MM.1S (cell line): ENCODE measurements around the gene PARP6.

Experiments
- DNase-seq: peaks from one replicate; pipeline ENCODE4 v3.0.0-alpha.2; 2015
- H2AFZ ChIP-seq: fragments of 300-600 bp; sonication (generic); 2 replicates; pipeline ENCODE4 v1.6.0; 2016; ENCODE audit warnings: antibody characterized with exemption, low read length
- H3F3A ChIP-seq: fragments of 300-600 bp; sonication (generic); 2 replicates; pipeline ENCODE4 v1.6.1; 2016; ENCODE audit warnings: mild to moderate bottlenecking, antibody characterized with exemption, low read length, moderate library complexity, mixed read lengths; ENCODE audit not compliant: insufficient read depth
- H3K27ac ChIP-seq: fragments of 300-600 bp; sonication (generic); 2 replicates; pipeline ENCODE4 v1.5.1; 2016; ENCODE audit warnings: mild to moderate bottlenecking, low read length
- H3K27me3 ChIP-seq: fragments of 300-600 bp; sonication (generic); replicated peaks from 2 replicates; pipeline ENCODE4 v1.6.0; 2016; ENCODE audit warnings: low read length; ENCODE audit not compliant: insufficient read depth
- H3K36me3 ChIP-seq: fragments of 300-600 bp; sonication (generic); replicated peaks from 2 replicates; pipeline ENCODE4 v1.6.1; 2016; ENCODE audit warnings: mild to moderate bottlenecking, low read length, mixed read lengths; ENCODE audit not compliant: insufficient read depth
- H3K4me1 ChIP-seq: fragments of 300-600 bp; sonication (generic); 2 replicates; pipeline ENCODE4 v1.6.1; 2016; ENCODE audit warnings: low read length, mixed read lengths
- H3K4me2 ChIP-seq: fragments of 300-600 bp; sonication (generic); 2 replicates; pipeline ENCODE4 v1.6.0; 2016; ENCODE audit warnings: low read depth, low read length
- H3K4me3 ChIP-seq: fragments of 300-600 bp; sonication (generic); 2 replicates; pipeline ENCODE4 v1.5.1; 2016; ENCODE audit warnings: low read length, mixed read lengths
- H3K79me2 ChIP-seq: fragments of 300-600 bp; sonication (generic); 2 replicates; pipeline ENCODE4 v1.6.1; 2016; ENCODE audit warnings: mixed run types, low read length, mixed read lengths
- H3K9ac ChIP-seq: fragments of 300-600 bp; sonication (generic); 2 replicates; pipeline ENCODE4 v1.6.1; 2016; ENCODE audit warnings: low read length, mixed read lengths
- H3K9me2 ChIP-seq: fragments of 300-600 bp; sonication (generic); replicated peaks from 2 replicates; pipeline ENCODE4 v1.6.1; 2016; ENCODE audit warnings: mild to moderate bottlenecking, low read length, mixed read lengths; ENCODE audit not compliant: insufficient read depth
- H3K9me3 ChIP-seq: fragments of 300-600 bp; sonication (generic); replicated peaks from 2 replicates; pipeline ENCODE4 v1.6.1; 2016; ENCODE audit warnings: mild to moderate bottlenecking, low read length, mixed read lengths; ENCODE audit not compliant: insufficient read depth
- H4K20me1 ChIP-seq: fragments of 300-600 bp; sonication (generic); 2 replicates; pipeline ENCODE4 v1.6.1; 2016; ENCODE audit warnings: mild to moderate bottlenecking, low read length, moderate library complexity, mixed read lengths; ENCODE audit not compliant: insufficient read depth
- EZH2 ChIP-seq: fragments of 300-600 bp; sonication (generic); optimal IDR thresholded peaks from 2 replicates; pipeline ENCODE3; 2017; ENCODE audit warnings: low read depth, mild to moderate bottlenecking, antibody characterized with exemption, low read length, mixed read lengths
- EZH2phosphoT487 ChIP-seq: fragments of 300-600 bp; sonication (generic); IDR thresholded peaks from 2 replicates; pipeline ENCODE4 v1.6.1; 2018; ENCODE audit warnings: antibody characterized with exemption, low read length
- TF ChIP-seq, protein P1 (sequence below): fragments of 300-600 bp; sonication (generic); IDR thresholded peaks from 2 replicates; pipeline ENCODE4 v1.5.1; 2016; ENCODE audit warnings: antibody characterized with exemption, low read length, mixed read lengths

The PARP6 gene

DNA sequence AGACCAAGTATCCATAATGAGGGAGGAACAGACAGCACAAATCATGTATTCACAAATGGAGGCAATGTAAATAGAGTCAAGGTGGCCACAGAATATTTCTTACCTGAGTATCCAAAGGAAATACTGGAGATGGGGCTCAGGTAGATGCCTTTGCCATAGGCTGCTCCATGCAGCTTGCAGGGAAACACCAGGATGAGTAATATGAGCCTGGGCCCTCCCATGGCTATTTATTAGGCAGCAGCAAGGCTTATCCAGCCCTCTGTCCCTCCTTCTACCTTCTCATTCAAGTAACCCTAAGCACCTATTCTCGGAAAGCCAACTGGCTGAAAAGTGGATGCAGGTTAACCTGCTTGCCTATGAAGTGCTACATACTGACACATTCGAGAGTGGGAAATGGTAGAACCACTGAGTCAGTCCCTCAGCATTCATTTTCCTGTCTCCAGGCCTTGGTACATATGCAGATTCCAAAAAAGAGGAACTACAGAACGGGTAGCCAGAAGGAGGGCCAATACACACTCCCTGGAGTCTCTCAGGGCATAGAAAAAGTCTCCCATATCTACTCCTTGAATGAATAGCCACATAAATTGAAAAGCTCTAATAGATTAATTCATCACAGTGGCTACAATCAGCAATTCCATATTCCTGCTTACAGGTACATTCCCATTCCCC, 23.1 kb downstream of the PARP6 start:
- no peaks in the 10 kb centered on the region for H3F3A ChIP-seq
- H3K9ac ChIP-seq, result no peak overlapping the region

DNA sequence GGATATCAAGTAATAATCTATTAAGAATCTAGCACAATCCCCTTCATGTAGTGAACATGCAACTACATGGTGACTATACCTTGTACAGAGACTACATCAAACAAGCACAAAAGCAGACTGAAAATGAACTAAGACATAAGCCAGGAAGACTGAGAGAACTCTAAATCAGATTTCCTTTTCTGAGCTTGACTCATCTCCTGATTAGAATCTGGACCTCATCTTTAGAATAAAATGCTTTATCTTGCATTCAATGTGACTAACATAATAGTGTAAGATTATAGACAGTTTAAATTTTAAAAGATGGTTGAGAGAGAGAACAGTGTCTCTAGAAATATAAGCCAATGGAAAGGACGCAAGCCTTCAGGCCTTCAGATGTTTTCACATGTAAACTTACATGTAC, 23.8 kb downstream of the PARP6 start:
- no peak for DNase-seq
- H3K79me2 ChIP-seq, result no peaks in the 10 kb centered on the region
- H3K27me3 ChIP-seq, result no peaks in the 10 kb centered on the region
- H4K20me1 ChIP-seq, result no peaks in the 10 kb centered on the region
- no peak overlapping the region for H3K4me2 ChIP-seq
- H3K27ac ChIP-seq, result no peak overlapping the region
- no peaks in the 10 kb centered on the region for H3K9me2 ChIP-seq
- TF ChIP-seq, protein P1, sequence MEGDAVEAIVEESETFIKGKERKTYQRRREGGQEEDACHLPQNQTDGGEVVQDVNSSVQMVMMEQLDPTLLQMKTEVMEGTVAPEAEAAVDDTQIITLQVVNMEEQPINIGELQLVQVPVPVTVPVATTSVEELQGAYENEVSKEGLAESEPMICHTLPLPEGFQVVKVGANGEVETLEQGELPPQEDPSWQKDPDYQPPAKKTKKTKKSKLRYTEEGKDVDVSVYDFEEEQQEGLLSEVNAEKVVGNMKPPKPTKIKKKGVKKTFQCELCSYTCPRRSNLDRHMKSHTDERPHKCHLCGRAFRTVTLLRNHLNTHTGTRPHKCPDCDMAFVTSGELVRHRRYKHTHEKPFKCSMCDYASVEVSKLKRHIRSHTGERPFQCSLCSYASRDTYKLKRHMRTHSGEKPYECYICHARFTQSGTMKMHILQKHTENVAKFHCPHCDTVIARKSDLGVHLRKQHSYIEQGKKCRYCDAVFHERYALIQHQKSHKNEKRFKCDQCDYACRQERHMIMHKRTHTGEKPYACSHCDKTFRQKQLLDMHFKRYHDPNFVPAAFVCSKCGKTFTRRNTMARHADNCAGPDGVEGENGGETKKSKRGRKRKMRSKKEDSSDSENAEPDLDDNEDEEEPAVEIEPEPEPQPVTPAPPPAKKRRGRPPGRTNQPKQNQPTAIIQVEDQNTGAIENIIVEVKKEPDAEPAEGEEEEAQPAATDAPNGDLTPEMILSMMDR, result no peak
- TF ChIP-seq EZH2phosphoT487 (no peak), EZH2 (no peak)
- H3K36me3 ChIP-seq, result no peaks in the 10 kb centered on the region
- H3F3A ChIP-seq, result no peaks in the 10 kb centered on the region
- H3K4me3 ChIP-seq, result no peak overlapping the region
- no peaks in the 10 kb centered on the region for H3K4me1 ChIP-seq
- no peak overlapping the region for H3K9ac ChIP-seq
- H3K9me3 ChIP-seq, result no peaks in the 10 kb centered on the region
- no peak overlapping the region for H2AFZ ChIP-seq

More for the DNA sequence above, 23.1 kb downstream of the PARP6 start:
- H3K27me3 ChIP-seq, result no peaks in the 10 kb centered on the region
- no peaks in the 10 kb centered on the region for H3K79me2 ChIP-seq
- H3K4me2 ChIP-seq, result no peak overlapping the region
- no peaks in the 10 kb centered on the region for H3K9me3 ChIP-seq
- no peak for TF ChIP-seq EZH2
- TF ChIP-seq EZH2phosphoT487, result no peak
- TF ChIP-seq, protein P1, result no peak
- no peaks in the 10 kb centered on the region for H3K9me2 ChIP-seq
- no peak for DNase-seq
- H2AFZ ChIP-seq, result no peak overlapping the region
- no peaks in the 10 kb centered on the region for H3K4me1 ChIP-seq
- H3K4me3 ChIP-seq, result no peak overlapping the region
- H3K27ac ChIP-seq, result no peak overlapping the region
- H4K20me1 ChIP-seq, result no peaks in the 10 kb centered on the region
- H3K36me3 ChIP-seq, result no peaks in the 10 kb centered on the region

DNA sequence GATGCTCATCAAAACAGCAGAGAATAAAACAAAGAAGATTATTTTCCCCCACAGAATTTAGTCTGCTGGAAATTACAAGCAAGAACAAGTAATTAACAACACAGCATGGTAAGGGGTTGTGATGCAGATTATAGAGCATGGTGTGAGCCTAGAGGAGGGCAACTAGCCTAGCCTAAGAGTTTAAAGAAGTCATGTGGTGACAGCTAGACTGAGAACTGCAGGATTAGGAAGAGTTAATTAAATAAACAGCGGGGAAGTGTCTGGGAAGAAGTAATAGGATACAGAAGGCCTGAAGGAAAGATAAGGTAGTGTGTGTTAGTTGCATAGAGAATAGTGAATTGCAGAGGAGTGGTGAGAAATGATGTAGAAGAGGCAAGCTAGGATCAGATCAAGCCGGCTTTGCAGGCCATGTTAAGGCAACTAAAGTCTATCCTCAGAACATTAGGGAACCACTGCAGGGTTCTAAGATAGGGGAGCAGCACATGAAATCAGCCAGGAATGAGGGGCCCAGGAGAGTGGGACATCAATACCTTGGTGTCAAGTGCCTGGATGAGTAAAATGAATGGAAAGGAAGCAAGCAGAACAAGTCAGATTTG, 29.5 kb downstream of the PARP6 start:
- DNase-seq, result no peak
- no peaks in the 10 kb centered on the region for H3K9me3 ChIP-seq
- no peaks in the 10 kb centered on the region for H3F3A ChIP-seq
- no peak overlapping the region for H3K4me2 ChIP-seq
- no peaks in the 10 kb centered on the region for H3K9me2 ChIP-seq
- H3K9ac ChIP-seq, result no peak overlapping the region
- H2AFZ ChIP-seq, result no peak overlapping the region
- no peak overlapping the region for H3K27ac ChIP-seq
- no peaks in the 10 kb centered on the region for H3K79me2 ChIP-seq
- H3K4me1 ChIP-seq, result 0 out of 2 replicates have a peak, but pooled peaks cover 2% of the 10 kb centered on the region
- H4K20me1 ChIP-seq, result no peaks in the 10 kb centered on the region
- no peaks in the 10 kb centered on the region for H3K27me3 ChIP-seq
- no peaks in the 10 kb centered on the region; the same call in 1 of the 2 replicates for H3K36me3 ChIP-seq
- no peak overlapping the region for H3K4me3 ChIP-seq
- TF ChIP-seq, protein P1, result no peak
- TF ChIP-seq EZH2 (no peak), EZH2phosphoT487 (no peak)
